Superior temporal gyrus (tissue), 1 donor: ENCODE results near the gene TGM2.
"Not testable (repeated sequence)": the region's sequence is repeated elsewhere in the genome, so short reads cannot be mapped to it uniquely, and the experiment has no call there.

Experiments used
- DNase-seq: peaks from one replicate; pipeline ENCODE4 v3.0.0-alpha.2; 2016; ENCODE audit errors: extremely low spot score

The TGM2 gene

DNA sequence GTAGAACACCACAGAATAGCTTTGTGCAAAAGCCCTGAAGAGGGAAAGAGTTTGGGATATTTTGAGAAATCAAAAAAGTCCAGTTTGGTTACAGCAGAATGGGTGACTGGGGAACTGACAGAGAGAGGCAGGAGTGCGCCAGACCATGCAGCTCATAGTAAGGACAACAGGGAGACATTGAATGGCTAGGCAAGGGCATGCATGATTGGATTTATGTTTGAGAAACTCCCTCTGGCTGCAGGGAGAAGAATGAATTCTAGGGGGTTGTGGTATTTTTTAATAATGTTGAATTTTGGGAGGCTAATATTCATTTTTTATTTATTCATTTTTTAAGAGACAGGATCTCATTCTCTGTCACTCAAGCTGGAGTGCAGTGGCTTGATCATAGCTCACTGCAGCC lies 49.9 kb downstream of the TGM2 start:
- no peak for DNase-seq

GRCh38 chr20:38114353-38114791 lies 50.7 kb downstream of the TGM2 start:
- DNase-seq, result no peak

DNA sequence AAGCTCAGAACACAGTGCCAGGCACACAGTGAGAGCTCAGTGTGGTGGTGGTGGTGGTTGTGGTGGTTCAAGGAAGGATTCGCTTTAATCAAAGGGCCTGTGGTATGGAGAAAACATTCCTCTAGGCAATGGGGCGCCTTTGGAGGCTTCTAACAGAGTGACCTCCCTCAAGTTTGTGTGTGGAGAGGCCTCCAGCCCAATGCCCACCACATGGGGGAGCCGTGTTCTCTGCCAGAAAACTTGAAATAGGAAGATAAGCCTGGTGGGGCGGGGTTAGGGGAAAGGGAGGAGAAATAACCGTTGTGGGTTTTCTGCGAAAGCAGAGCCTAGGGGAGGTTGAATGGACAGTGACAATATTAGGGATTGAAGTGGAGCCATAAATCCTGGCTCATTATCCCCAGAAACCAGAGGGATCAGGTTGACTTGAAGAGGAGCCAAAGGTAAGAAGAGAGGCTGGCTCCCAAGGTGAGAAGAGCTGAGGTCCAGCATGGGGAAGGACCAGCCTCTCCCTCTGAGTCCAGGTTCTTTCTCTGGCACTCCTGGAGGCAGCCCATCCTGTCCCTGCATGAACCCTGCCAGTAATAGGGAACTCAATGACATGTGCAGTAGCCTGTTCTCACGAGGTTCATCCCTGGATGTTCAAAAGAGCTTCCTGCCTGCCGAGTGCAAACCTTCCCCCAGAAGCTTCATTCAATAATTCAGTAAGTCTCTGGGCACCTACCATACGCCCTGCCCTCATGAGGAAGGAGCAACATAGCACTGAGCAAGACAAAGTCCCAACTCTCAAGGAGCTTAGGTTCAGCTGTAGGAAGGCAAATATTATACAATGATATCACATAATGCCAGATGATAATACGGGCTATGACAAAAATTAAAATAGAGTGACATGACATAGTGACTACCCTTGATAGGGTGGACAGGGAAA lies 51.4 kb downstream of the TGM2 start:
- no peak for DNase-seq

GRCh38 chr20:38112930-38113294 lies 52.2 kb downstream of the TGM2 start:
- DNase-seq, result no peak

DNA sequence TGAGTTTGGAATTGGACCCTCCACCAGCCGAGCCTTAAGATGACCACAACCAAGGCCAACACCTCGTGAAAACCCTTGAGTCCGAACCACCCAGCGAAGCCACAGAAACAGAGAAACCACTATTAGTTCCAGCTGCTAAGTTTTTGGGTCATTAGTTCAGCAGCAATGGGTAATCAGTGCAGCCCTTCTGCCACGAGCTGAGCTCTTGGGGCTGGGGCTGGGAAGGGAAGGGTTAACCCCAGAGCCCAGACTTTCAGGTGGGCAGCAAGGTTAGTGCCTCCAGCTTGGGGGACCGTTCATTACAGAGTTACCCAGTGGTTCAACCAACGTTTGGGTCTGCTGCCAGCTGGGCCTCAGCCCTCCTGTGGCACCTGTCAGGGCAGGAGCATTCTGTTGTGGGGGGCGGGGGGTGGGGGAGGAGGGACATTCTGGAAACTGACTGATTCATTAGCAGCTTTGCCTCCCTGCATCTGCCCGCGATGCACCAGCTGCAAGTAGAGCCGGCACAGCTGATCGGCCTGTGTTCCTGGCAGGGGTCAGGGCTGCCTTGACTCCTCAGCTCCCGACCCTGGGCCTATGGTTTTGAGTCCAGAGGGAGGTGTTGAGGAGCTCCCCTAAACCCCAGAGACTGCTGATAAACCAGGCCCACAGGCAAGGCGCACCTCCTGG lies 52.7 kb downstream of the TGM2 start:
- no peak for DNase-seq

DNA sequence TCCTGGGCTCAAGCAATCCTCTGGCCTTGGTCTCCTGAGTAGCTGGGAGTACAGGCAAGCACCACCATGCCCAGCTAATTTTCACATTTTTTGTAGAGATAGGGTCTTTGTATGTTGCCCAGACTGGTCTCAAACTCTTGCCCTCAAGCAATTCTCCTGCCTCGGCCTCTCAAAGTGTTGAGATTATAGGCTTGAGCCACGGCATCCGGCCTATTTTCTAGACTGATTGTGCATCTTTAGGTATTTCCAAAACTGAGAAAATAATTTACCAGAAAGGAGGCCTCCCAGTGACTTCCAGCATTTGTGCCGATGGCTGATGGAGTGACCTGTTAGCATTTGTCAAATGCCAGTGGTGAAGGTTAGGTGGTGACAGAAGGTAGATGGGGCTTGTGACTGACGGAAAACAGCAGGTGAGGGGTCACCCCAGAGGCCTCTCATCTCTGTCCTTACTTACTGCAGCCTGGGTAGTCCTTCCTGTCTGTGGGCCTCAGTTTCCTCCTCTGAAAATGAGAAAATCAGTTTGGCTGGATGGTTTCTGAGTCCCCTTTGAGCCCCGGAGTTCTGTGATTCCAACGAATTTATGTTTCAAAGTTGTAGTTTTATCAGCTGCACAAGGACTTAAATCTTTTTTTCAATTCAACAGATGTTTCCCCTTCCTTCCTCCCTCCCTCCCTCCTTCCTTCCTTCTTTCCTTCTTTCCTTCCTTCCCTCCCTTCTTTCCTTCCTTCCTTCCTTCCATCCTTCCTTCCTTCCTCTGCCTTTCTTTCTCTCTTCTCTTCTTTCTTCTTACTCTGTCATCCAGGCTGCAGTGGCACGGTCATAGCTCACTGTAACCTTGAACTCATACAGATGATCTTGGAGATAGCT lies 53.5 kb downstream of the TGM2 start:
- no peak for DNase-seq

GRCh38 chr20:38110525-38111178 lies 54.4 kb downstream of the TGM2 start:
- no peak for DNase-seq

GRCh38 chr20:38109591-38110524 lies 55.2 kb downstream of the TGM2 start:
- no peak for DNase-seq

DNA sequence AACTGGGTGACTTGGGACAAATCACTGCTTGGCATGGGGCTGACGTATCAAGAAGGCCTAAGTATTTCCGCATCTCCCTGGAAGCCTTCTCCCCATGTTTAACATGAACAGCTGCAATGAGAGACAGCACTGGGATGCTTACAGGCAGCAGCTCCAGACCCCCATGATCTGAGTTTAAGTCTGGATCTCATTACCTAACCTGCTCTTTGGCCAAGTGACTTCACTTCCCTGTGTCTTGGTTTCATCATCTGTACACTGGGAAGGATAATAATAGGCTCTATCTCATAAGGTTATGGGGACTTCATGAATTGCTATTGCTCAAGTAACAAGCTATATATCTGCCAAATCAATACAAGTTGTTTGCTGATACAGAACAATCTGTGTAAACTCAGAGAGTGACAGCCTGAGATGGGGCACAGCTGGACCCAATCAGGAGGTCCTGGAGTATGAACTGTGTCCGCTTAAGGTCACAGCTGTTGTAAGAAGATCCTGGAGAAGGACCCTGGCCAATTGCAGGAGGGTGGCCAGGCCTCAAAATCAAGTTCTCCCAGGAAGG lies 56.0 kb downstream of the TGM2 start:
- DNase-seq, result no peak

DNA sequence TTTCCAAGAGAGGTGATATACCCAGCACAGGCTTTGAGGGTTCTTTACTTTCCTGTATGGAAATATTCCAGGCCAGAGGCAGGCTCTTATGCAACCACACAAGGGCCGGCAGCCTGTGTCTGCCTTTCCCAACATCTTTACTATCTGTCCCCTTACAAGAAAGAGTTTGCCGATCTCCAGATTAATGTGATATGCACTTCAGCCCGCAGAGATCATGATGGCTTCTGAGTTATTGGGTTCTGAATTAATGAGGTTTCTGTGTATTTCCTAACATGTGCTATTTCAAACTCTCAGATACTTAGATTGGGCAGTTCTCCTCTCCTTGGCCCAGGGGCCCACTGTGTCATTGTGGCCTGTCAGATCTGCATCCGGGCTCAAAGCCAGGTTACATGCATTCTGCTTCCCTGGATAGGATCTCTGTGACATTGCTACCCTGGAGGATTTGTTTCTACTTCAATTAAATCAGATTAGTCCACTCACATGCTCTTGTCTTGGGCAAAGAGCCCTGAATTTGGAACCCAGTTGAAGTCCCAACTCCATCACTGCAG lies 56.6 kb downstream of the TGM2 start:
- DNase-seq, result no peak

- not testable (repeated sequence) for DNase-seq
Observed at GRCh38 chr20:38107916-38108315, 57.2 kb downstream of the TGM2 start.

DNA sequence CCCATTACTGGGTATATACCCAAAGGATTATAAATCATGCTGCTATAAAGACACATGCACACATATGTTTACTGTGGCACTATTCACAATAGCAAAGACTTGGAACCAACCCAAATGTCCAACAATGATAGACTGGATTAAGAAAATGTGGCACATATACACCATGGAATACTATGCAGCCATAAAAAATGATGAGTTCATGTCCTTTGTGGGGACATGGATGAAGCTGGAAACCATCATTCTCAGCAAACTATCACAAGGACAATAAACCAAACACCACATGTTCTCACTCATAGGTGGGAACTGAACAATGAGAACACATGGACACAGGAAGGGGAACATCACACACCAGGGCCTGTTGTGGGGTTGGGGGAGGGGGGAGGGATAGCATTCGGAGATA lies 57.7 kb downstream of the TGM2 start:
- DNase-seq, result not testable (repeated sequence)

- no peak for DNase-seq
Observed at GRCh38 chr20:38106461-38106860, 58.6 kb downstream of the TGM2 start.

DNA sequence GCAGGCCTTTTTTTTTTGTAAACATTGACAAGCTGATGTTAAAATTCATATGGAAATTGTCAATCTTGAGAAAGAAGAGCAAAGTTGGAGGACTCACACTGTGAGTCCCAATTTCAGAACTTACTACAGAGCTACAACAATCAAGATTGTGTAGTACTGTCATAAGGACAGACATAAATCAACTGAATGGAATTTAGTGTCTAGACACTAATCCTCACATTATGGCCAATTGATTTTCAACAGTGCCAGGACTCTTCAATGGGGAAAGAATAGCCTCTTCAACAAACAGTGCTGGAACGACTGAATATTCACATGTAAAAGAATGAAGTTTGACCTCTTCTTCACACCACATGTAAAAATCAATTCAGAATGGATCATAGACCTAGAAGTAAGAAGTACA lies 60.8 kb downstream of the TGM2 start:
- DNase-seq, result no peak

DNA sequence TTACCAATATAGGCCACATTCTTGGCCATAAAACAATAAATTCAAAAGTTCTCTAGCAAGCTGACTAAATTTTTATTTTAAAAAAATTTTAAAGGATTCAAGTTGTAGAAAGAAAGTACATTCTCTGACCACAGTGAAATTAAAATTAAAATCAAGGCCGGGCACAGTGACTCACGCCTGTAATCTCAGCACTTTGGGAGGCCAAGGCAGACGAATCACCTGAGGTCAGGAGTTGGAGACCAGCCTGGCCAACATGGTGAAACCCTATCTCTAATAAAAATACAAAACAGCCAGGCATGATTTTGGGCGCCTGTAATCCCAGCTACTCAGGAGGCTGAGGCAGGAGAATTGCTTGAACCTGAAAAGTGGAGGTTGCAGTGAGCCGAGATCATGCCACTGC lies 62.9 kb downstream of the TGM2 start:
- not testable (repeated sequence) for DNase-seq

- no peak for DNase-seq
Observed at GRCh38 chr20:38098952-38099351, 66.1 kb downstream of the TGM2 start.

GRCh38 chr20:38095017-38095686 lies 69.9 kb downstream of the TGM2 start:
- DNase-seq, result no peak

DNA sequence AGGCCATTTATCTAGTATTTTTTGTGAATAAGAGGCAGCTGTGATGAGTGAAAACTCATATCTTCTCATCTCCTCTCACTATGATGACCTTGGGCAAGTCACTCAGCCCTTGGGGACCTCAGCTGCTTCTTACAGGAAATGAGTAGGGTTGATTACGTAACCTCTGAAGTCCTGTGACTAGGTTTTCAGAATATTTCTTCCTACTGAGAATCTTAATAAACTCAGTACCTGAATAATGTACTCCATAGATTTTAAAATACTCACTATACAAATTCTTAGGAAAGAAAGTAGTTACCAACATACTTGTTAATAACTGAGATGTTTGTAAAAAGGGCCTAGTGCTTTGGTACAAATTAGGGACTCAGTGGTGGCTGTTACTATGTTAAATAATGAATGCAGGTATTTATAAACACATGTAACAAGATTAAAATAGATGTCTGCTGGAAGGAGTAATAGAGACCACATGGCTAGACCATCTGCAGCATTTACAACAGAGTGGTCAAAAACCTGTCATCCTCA lies 70.6 kb downstream of the TGM2 start:
- DNase-seq, result no peak

- DNase-seq, result no peak
Observed at GRCh38 chr20:38093641-38094077, 71.4 kb downstream of the TGM2 start.
